ENCODE results near the gene MT1E.

MT1E gene

DNA sequence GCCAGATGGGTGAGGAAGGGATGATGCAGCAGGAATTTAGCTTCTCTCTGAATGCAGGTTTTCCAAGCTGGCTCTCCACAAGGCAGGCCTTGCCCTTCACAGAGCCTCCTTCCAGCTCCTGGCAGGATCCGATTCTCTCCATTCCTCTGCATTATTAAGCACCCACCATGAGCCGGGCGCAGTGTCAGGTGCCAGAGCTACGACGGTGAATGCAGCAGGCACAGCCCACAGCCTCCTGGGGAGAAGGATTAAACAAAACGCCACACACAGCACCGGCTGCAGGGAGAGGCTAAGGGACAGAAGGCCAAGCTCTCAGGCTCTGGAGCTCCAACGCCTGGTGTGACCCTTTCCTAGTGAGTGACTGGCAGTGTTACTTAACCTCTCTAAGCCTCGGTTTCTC lies 24.3 kb upstream of the MT1E start:
- no peak overlapping the region for H3K4me3 ChIP-seq (ENCODE audit: low read length)
- no peak for DNase-seq (ENCODE audit: low read depth)
- TF ChIP-seq, protein P1, sequence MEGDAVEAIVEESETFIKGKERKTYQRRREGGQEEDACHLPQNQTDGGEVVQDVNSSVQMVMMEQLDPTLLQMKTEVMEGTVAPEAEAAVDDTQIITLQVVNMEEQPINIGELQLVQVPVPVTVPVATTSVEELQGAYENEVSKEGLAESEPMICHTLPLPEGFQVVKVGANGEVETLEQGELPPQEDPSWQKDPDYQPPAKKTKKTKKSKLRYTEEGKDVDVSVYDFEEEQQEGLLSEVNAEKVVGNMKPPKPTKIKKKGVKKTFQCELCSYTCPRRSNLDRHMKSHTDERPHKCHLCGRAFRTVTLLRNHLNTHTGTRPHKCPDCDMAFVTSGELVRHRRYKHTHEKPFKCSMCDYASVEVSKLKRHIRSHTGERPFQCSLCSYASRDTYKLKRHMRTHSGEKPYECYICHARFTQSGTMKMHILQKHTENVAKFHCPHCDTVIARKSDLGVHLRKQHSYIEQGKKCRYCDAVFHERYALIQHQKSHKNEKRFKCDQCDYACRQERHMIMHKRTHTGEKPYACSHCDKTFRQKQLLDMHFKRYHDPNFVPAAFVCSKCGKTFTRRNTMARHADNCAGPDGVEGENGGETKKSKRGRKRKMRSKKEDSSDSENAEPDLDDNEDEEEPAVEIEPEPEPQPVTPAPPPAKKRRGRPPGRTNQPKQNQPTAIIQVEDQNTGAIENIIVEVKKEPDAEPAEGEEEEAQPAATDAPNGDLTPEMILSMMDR (conservative IDR thresholded peaks at IDR 0.05; ENCODE audit: low read depth, low read length), result no peak

DNA sequence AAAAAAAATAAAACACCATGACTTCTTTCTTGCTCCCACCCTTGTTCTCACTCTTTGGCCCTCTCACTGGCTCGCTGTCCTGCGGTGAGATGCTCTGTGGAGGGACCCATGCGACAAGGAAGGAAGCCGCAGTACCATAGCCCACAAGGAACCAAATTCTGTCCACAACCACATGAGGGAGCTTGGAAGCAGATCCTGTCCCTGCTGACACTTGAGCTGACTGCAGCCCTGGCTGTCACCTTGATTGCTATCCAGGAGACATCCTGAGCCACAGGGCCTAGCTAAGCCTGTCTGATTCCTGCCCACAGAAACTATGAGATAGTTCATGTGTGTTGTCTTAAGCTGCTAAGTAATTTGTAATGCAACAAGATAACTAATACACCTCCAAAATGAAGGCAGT lies 22.0 kb upstream of the MT1E start:
- H3K4me3 ChIP-seq (ENCODE audit: low read length), result no peak overlapping the region
- TF ChIP-seq, protein P1 (conservative IDR thresholded peaks at IDR 0.05; ENCODE audit: low read depth, low read length), result peak; percentile 43
- DNase-seq (ENCODE audit: low read depth), result no peak

DNA sequence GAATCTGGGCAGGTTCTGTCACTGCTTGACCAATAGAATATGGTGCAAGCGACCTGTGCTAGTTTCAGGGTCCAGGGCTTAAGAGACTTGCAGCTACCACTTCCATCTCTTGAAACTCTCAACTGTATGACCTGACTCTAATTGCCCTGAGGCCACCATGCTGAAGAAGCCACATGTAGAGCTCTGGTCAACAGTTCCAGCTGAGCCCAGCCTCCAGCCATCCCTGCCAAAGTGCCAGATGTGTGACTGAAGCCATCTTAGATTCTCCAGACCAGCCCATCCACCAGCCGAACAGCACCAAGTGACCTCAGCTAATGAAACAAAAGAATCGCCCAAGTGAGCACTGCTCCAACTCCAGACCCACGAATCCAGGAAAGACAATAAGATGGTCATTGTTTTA lies 20.6 kb upstream of the MT1E start:
- DNase-seq (ENCODE audit: low read depth), result no peak
- TF ChIP-seq, protein P1 (conservative IDR thresholded peaks at IDR 0.05; ENCODE audit: low read depth, low read length), result no peak
- no peak overlapping the region for H3K4me3 ChIP-seq (ENCODE audit: low read length)

DNA sequence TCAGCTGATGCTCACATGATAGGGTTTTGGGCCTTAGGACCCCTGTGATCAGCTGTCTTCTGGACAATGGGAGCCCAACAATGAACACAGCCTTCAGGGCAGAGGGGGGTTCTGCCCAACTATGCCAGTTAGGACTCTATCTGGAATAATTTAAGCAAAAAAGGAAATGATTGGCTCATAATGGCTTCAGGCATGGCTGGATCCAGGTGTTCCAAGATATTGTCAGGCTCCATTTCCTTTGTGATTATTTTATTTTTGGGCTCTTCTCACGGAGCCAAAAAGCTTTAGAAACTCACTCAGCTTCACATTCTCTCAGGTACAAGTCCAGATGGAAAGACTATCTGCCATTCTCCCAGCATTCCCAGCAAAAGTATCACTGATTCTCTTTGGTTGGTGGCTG lies 20.1 kb upstream of the MT1E start:
- TF ChIP-seq, protein P1 (conservative IDR thresholded peaks at IDR 0.05; ENCODE audit: low read depth, low read length), result no peak
- no peak for DNase-seq (ENCODE audit: low read depth)
- H3K4me3 ChIP-seq (ENCODE audit: low read length), result no peak overlapping the region

DNA sequence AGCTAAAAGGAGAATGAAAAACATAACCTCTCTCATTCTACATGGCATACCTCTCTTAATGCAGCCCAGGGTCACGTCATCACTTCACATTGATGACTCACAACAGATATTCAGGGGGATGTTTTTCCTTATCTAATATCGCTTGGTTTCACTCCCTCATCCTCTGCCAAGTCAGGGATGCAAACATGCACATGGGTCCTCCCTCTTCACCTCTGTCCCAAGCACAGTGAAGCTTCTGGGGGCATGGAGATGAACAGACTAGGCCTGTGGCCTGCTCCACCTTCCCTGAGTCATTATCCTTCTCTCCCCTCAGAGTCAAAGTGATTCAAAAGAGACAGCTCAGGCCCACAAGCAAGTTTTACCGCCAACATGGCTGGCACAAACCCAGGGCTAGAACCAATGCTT lies 19.5 kb upstream of the MT1E start:
- DNase-seq (ENCODE audit: low read depth), result no peak
- no peak overlapping the region for H3K4me3 ChIP-seq (ENCODE audit: low read length)
- TF ChIP-seq, protein P1 (conservative IDR thresholded peaks at IDR 0.05; ENCODE audit: low read depth, low read length), result no peak

DNA sequence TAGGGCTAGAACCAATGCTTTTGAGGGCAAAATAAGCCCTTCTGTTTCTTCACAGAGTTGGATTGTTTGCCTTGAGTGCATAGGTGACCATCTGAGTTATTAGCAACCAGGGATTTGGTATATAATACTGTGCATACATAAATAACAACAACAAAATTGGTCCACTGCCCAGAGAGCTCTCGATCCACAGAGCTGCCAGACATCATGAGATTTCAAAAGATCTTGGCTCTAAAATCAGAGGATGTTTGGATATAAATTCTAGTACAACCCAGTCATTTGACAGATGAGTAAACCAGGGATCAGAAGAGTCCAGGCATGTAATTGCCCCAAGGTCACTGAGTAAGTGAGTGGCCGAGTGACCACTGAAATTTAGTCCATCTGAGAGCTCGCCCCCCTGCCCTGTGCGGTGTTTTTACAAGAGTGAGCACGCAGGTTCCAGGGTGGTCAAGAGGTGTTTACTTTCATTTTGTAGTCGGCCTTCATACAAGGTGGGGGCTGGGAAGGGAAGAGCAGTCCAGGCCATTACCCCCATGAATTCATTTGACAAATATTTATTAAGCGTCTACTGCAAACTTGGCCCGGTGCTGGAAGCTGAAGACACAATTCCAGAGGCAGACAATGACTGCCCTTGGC lies 19.0 kb upstream of the MT1E start:
- TF ChIP-seq, protein P1 (conservative IDR thresholded peaks at IDR 0.05; ENCODE audit: low read depth, low read length), result no peak
- H3K4me3 ChIP-seq (ENCODE audit: low read length), result peak overlapping the region; percentile 19
- no peak for DNase-seq (ENCODE audit: low read depth)

DNA sequence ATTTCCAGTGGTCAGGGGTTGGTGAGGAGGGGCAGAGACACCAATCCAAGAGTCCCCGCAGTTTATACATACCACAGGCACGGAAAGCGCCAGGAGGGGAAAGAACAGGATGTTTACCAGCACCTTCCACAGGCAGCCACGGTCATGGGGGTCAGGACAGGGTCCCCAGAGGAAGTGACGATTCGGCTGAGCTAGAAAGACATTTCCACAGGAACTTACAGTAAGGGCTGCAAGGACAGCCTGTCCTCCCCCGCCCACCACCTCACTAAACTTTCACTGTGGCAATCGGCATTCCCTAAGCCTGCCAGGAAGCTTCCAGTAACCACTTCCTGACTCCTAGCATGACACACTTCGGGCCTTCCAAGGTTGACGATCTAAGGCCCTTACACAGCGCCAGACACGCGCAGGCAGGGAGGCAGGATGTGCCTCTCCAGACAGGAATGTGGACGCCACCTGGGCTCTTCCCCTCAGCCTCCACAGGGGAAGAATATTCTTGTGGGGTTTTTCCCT lies 18.4 kb upstream of the MT1E start:
- DNase-seq (ENCODE audit: low read depth), result no peak
- TF ChIP-seq, protein P1 (conservative IDR thresholded peaks at IDR 0.05; ENCODE audit: low read depth, low read length), result no peak
- H3K4me3 ChIP-seq (ENCODE audit: low read length), result peak overlapping the region; percentile 19

Measured in retinal pigment epithelial cell (primary cell).